ENCODE data around the gene MTCH2. TPM values are rescaled to one million over a fixed set of nuclear protein-coding genes. Genes with fewer than 3 reads are reported as not detected.

Gene MTCH2
- polyA plus RNA-seq, 1 donor (not counting 4 experiments of a cell fraction or from before 2014, with no cell fraction given), result 185 TPM

DNA sequence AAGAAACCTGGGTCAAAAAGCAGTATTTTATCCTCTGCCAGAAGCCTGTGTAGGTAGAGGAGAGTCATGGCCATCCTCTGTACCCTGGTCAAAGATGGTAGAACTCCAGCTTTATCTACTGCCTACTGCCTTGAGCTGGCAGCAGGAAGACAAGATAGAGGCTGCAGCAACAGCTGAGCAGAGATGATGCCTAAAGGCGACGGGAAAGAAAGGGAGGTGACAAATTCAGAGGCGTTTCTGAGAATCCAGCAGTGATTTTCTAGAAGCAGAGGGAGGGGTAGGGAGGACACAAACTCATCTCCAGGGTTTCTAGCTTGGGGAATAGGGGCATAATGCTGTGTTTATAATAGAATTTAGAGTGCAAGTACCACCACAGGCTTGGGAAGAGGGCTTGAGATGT, 32.7 kb downstream of the MTCH2 start:
- no peaks in the 10 kb centered on the region for H3K36me3 ChIP-seq (ENCODE audit: control insufficient read depth in 2 of 2, extremely low read depth in 1 of 2, insufficient read depth in 2 of 2, low read length in 2 of 2)
- no peaks in the 10 kb centered on the region for H4K20me1 ChIP-seq (ENCODE audit: control insufficient read depth, extremely low read depth, insufficient read depth, low read length)
- H3K9ac ChIP-seq (ENCODE audit: control insufficient read depth, extremely low read depth, insufficient read depth, low read length), result no peak overlapping the region
- DNase-seq (ENCODE audit: low read depth, low spot score) (no peak), FAIRE-seq (no peak)
- no peaks in the 10 kb centered on the region for H3K27me3 ChIP-seq (ENCODE audit: control insufficient read depth, extremely low read depth, insufficient read depth, low read length)
- H2AFZ ChIP-seq (ENCODE audit: control insufficient read depth, low read length), result no peak overlapping the region
- no peaks in the 10 kb centered on the region for H3K9me1 ChIP-seq (ENCODE audit: control insufficient read depth, extremely low read depth, insufficient read depth, low read length)
- H3K9me3 ChIP-seq (ENCODE audit: control insufficient read depth, low read depth, low read length), result no peaks in the 10 kb centered on the region
- no peaks in the 10 kb centered on the region for H3K79me2 ChIP-seq (ENCODE audit: control insufficient read depth, insufficient read depth, low read length)
- no peaks in the 10 kb centered on the region for H3K4me1 ChIP-seq (ENCODE audit: control insufficient read depth, extremely low read depth, insufficient read depth, low read length)
- H3K27ac ChIP-seq (ENCODE audit: control insufficient read depth, insufficient read depth, low read length), result no peak overlapping the region
- no peak for TF ChIP-seq EZH2 (IDR thresholded peaks at IDR 0.05; ENCODE audit: low read length)
- TF ChIP-seq, protein P1, sequence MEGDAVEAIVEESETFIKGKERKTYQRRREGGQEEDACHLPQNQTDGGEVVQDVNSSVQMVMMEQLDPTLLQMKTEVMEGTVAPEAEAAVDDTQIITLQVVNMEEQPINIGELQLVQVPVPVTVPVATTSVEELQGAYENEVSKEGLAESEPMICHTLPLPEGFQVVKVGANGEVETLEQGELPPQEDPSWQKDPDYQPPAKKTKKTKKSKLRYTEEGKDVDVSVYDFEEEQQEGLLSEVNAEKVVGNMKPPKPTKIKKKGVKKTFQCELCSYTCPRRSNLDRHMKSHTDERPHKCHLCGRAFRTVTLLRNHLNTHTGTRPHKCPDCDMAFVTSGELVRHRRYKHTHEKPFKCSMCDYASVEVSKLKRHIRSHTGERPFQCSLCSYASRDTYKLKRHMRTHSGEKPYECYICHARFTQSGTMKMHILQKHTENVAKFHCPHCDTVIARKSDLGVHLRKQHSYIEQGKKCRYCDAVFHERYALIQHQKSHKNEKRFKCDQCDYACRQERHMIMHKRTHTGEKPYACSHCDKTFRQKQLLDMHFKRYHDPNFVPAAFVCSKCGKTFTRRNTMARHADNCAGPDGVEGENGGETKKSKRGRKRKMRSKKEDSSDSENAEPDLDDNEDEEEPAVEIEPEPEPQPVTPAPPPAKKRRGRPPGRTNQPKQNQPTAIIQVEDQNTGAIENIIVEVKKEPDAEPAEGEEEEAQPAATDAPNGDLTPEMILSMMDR (optimal IDR thresholded peaks at IDR 0.05 in 1 of 3, IDR thresholded peaks at IDR 0.05 in 1 of 3, conservative IDR thresholded peaks at IDR 0.05 in 1 of 3; ENCODE audit: extremely low read depth in 1 of 3, insufficient read depth in 2 of 3, low read length in 3 of 3), result no peak
- dilution Hi-C loops (cut with MboI; ENCODE audit: extremely low pct_ligation_motif_present, low sequenced_read_pairs), result no loop called here
- no peak overlapping the region for H3K4me2 ChIP-seq (ENCODE audit: control insufficient read depth, extremely low read depth, insufficient read depth, low read depth, low read length)
- H3K4me3 ChIP-seq (ENCODE audit: control insufficient read depth in 2 of 3, extremely low read depth in 1 of 3, insufficient read depth in 2 of 3, low read depth in 1 of 3, low read length in 3 of 3), result no peak overlapping the region

DNA sequence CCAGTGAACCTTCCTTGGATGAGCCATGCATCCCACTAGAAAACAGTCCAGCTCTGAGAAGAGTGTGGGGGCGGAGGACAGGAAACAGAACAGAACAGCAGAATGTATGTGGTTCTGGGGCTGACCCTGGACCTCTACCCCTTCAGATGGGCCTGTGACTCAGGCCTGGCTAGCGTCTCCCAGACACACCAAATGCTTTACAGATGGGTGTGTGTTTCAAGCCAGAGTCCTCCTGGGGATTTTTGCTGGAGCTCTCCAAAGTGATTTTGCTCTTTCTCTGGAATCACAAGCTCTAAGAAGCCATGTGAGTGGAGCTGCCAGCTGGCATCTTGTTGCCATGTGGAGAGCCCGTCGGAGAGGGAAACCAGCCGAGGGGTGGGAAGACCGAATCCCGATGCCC, 35.0 kb downstream of the MTCH2 start:
- Histone ChIP-seq H3K27ac (ENCODE audit: control insufficient read depth, insufficient read depth, low read length) (no peak overlapping the region), H3K36me3 (ENCODE audit: control insufficient read depth in 2 of 2, extremely low read depth in 1 of 2, insufficient read depth in 2 of 2, low read length in 2 of 2) (no peaks in the 10 kb centered on the region), H3K9ac (ENCODE audit: control insufficient read depth, extremely low read depth, insufficient read depth, low read length) (no peak overlapping the region), H3K4me1 (ENCODE audit: control insufficient read depth, extremely low read depth, insufficient read depth, low read length) (no peaks in the 10 kb centered on the region), H3K9me3 (ENCODE audit: control insufficient read depth, low read depth, low read length) (no peaks in the 10 kb centered on the region), H3K4me2 (ENCODE audit: control insufficient read depth, extremely low read depth, insufficient read depth, low read depth, low read length) (no peak overlapping the region), H4K20me1 (ENCODE audit: control insufficient read depth, extremely low read depth, insufficient read depth, low read length) (no peaks in the 10 kb centered on the region), H2AFZ (ENCODE audit: control insufficient read depth, low read length) (no peak overlapping the region), H3K9me1 (ENCODE audit: control insufficient read depth, extremely low read depth, insufficient read depth, low read length) (no peaks in the 10 kb centered on the region), H3K4me3 (ENCODE audit: control insufficient read depth in 2 of 3, extremely low read depth in 1 of 3, insufficient read depth in 2 of 3, low read depth in 1 of 3, low read length in 3 of 3) (no peak overlapping the region), H3K27me3 (ENCODE audit: control insufficient read depth, extremely low read depth, insufficient read depth, low read length) (no peaks in the 10 kb centered on the region), H3K79me2 (ENCODE audit: control insufficient read depth, insufficient read depth, low read length) (no peaks in the 10 kb centered on the region)
- DNase-seq (ENCODE audit: low read depth, low spot score) (no peak), FAIRE-seq (no peak)
- dilution Hi-C loops (cut with MboI; ENCODE audit: extremely low pct_ligation_motif_present, low sequenced_read_pairs), result no loop called here
- TF ChIP-seq EZH2 (IDR thresholded peaks at IDR 0.05; ENCODE audit: low read length), result no peak

- Histone ChIP-seq H3K9ac (ENCODE audit: control insufficient read depth, extremely low read depth, insufficient read depth, low read length) (no peak overlapping the region), H3K27ac (ENCODE audit: control insufficient read depth, insufficient read depth, low read length) (no peak overlapping the region), H3K36me3 (ENCODE audit: control insufficient read depth in 2 of 2, extremely low read depth in 1 of 2, insufficient read depth in 2 of 2, low read length in 2 of 2) (no peaks in the 10 kb centered on the region), H2AFZ (ENCODE audit: control insufficient read depth, low read length) (no peak overlapping the region), H3K9me3 (ENCODE audit: control insufficient read depth, low read depth, low read length) (no peaks in the 10 kb centered on the region), H3K4me2 (ENCODE audit: control insufficient read depth, extremely low read depth, insufficient read depth, low read depth, low read length) (no peak overlapping the region), H3K79me2 (ENCODE audit: control insufficient read depth, insufficient read depth, low read length) (no peaks in the 10 kb centered on the region), H3K4me3 (ENCODE audit: control insufficient read depth in 2 of 3, extremely low read depth in 1 of 3, insufficient read depth in 2 of 3, low read depth in 1 of 3, low read length in 3 of 3) (no peak overlapping the region), H3K4me1 (ENCODE audit: control insufficient read depth, extremely low read depth, insufficient read depth, low read length) (no peaks in the 10 kb centered on the region), H3K27me3 (ENCODE audit: control insufficient read depth, extremely low read depth, insufficient read depth, low read length) (no peaks in the 10 kb centered on the region), H4K20me1 (ENCODE audit: control insufficient read depth, extremely low read depth, insufficient read depth, low read length) (no peaks in the 10 kb centered on the region), H3K9me1 (ENCODE audit: control insufficient read depth, extremely low read depth, insufficient read depth, low read length) (no peaks in the 10 kb centered on the region)
- TF ChIP-seq, protein P1 (optimal IDR thresholded peaks at IDR 0.05 in 1 of 3, IDR thresholded peaks at IDR 0.05 in 1 of 3, conservative IDR thresholded peaks at IDR 0.05 in 1 of 3; ENCODE audit: extremely low read depth in 1 of 3, insufficient read depth in 2 of 3, low read length in 3 of 3), result no peak
- no peak for TF ChIP-seq EZH2 (IDR thresholded peaks at IDR 0.05; ENCODE audit: low read length)
- DNase-seq (ENCODE audit: low read depth, low spot score) (no peak), FAIRE-seq (no peak)
- dilution Hi-C loops (cut with MboI; ENCODE audit: extremely low pct_ligation_motif_present, low sequenced_read_pairs), result no loop called here
Observed at GRCh38 chr11:47606731-47607130, 35.6 kb downstream of the MTCH2 start.

Data from keratinocyte (primary cell).